ENCODE results near the gene GKN2.

GKN2 gene

DNA sequence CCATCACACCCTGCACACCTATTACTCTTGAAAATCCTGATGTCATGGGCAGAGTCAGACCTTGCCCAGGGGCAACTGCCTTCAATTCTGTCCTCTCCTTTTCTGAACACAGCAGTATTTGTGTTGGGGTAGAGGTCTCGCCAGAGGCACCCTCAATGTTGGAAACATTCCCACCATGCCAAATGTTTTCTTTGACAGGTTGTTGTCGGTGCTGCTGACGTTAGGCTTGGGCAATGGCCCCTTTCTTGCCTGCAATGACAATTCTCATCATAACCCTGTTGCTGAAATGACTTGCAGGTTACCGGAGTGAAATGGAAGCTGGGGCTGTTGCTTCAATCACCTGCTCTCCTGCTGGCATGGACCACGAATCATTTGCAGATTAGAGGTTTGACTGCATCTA is 39.6 kb upstream of the GKN2 start:
- no peak overlapping the region for H3K27ac ChIP-seq
- TF ChIP-seq, protein P1, sequence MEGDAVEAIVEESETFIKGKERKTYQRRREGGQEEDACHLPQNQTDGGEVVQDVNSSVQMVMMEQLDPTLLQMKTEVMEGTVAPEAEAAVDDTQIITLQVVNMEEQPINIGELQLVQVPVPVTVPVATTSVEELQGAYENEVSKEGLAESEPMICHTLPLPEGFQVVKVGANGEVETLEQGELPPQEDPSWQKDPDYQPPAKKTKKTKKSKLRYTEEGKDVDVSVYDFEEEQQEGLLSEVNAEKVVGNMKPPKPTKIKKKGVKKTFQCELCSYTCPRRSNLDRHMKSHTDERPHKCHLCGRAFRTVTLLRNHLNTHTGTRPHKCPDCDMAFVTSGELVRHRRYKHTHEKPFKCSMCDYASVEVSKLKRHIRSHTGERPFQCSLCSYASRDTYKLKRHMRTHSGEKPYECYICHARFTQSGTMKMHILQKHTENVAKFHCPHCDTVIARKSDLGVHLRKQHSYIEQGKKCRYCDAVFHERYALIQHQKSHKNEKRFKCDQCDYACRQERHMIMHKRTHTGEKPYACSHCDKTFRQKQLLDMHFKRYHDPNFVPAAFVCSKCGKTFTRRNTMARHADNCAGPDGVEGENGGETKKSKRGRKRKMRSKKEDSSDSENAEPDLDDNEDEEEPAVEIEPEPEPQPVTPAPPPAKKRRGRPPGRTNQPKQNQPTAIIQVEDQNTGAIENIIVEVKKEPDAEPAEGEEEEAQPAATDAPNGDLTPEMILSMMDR (conservative IDR thresholded peaks at IDR 0.05) = no peak

DNA sequence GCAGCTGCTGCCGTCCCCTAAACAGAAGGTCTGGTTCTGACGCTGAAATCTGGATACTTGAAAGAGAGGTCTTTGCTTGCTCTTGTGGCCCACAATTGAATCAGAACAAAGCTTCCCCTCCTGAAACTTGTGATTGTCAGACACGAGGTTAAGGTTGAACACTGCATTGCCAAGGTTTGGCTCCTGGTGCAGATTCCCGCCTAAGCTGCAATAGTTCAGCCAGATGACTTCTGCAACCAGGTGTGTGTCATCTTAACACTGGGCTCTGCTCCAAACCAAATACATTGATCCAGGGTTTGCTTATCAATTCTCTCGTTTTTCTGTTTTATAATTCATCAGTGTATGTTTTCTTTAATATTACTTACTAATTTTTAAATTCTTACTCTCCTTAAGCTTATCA is 36.3 kb upstream of the GKN2 start:
- H3K27ac ChIP-seq = no peak overlapping the region
- TF ChIP-seq, protein P1 (conservative IDR thresholded peaks at IDR 0.05) = no peak

DNA sequence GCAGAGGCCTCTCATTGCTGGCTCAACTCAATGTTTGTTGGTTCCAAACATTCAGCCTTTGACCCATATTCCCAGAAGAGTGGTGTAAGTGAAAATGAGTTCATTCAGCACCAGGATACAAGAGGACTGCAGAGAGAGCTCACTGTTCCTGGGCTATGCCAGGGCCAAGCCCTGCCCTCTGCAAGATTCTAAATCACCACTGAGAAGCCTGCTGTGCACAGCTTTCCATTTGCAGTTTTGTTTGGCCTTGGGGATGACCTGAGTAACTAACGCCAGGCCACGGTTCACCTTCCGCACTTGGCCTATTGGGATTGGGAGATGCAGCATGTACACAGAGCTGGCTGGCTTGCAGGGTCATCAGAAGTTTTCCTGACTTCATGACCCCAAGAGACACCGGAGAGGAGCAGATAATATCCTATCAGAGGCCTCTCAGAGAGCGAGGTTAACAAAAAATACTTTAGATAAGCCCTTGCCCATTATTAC is 34.4 kb upstream of the GKN2 start:
- H3K27ac ChIP-seq = no peak overlapping the region
- TF ChIP-seq, protein P1 (conservative IDR thresholded peaks at IDR 0.05) = no peak

DNA sequence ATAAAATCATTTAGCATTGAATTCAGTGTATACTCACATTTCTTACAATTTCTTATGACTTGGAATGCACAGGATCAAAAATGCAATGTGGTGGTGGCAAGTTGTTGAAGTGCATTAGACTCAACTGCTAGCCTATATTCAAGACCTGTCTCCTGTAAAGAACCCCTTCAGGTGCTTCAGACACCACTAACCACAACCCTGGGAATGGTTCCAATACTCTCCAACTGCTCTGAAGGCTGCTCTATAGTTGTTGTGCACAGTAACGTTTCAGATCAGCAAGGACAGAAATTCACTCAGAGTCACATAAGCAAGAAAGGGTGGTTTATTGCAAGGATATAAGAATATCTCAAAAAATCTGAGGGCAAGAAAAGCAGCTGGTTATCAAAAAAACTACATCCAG is 28.3 kb upstream of the GKN2 start:
- H3K27ac ChIP-seq = no peak overlapping the region
- TF ChIP-seq, protein P1 (conservative IDR thresholded peaks at IDR 0.05) = no peak

DNA sequence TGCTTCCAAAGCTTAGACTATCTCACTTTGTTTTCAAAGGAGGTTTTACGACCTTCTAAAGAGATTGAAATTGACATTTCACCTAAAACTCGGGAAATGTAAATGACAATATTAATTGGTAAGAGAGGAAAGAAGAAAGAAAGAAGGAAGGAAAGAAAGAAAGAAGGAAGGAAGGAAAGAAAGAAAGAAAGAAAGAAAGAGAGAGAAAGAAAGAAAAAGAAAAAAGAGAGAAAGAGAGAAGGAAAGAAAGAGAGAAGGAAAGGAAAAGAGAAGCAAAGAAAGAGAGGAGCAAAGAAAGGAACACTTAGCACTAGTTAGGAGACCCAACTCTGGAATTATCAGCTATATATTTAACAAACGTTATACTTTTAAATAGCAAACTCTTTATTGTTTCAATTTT is 25.4 kb upstream of the GKN2 start:
- TF ChIP-seq, protein P1 (conservative IDR thresholded peaks at IDR 0.05) = no peak

DNA sequence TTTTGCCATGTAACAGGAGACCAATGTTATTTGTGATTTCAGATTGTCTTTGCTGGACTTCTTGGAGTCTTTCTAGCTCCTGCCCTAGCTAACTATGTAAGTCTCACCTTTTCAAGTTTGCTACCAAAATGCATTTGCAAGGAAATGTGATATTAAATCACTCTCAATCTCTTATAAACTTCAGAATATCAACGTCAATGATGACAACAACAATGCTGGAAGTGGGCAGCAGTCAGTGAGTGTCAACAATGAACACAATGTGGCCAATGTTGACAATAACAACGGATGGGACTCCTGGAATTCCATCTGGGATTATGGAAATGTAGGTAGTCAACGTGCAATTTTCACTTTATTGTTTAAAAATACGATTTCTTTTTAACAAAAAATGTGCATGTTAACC is 24.8 kb upstream of the GKN2 start:
- H3K27ac ChIP-seq = no peak overlapping the region
- TF ChIP-seq, protein P1 (conservative IDR thresholded peaks at IDR 0.05) = no peak

More for the DNA sequence above, 25.4 kb upstream of the GKN2 start:
- no peak overlapping the region for H3K27ac ChIP-seq

DNA sequence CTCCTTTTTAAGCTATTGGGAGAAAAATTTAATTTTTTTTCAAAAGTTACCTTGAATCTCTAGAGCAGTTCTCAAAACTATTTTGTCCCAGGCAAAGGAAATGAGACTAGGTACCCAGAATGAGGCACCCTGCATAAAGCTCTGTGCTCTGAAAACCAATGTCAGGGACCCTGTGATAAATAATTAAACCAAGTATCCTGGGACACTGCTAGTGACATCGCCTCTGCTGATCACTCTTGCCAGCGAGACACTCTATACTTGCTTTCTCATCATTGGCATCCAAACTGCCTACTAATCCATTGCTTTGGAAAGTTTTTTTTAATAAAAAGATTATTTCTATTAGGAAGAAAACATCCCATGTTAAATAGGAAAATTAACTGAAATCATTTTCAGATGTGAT is 23.2 kb upstream of the GKN2 start:
- TF ChIP-seq, protein P1 (conservative IDR thresholded peaks at IDR 0.05) = no peak
- no peak overlapping the region for H3K27ac ChIP-seq
